LNCAP (cell line): ENCODE results near the gene PASK.

Experiments used
- CTCF ChIP-seq: fragments of 450-650 bp; IDR thresholded peaks from 2 replicates; pipeline ENCODE4 v1.5.1; 2017; ENCODE audit warnings: mild to moderate bottlenecking

The PASK gene

GRCh38 chr2:241070811-241071676, 78.2 kb downstream of the PASK start:
- TF ChIP-seq CTCF: no peak

- no peak for TF ChIP-seq CTCF
These were observed 78.9 kb downstream of the PASK start for GRCh38 chr2:241070361-241070760.

- TF ChIP-seq CTCF: no peak
These were observed 79.4 kb downstream of the PASK start for GRCh38 chr2:241069821-241070281.

- no peak for TF ChIP-seq CTCF
These were observed 80.1 kb downstream of the PASK start for GRCh38 chr2:241068942-241069810.

- TF ChIP-seq CTCF: no peak
These were observed 80.9 kb downstream of the PASK start for GRCh38 chr2:241068136-241068941.

GRCh38 chr2:241067501-241068135, 81.7 kb downstream of the PASK start:
- TF ChIP-seq CTCF: no peak

GRCh38 chr2:241066893-241067341, 82.4 kb downstream of the PASK start:
- no peak for TF ChIP-seq CTCF
